ENCODE results near the gene DPM2.
A peak's percentile ranks its signal among the peaks of the same experiment; 100 is the strongest.

DPM2 gene

GRCh38 chr9:127925959-127926905 lies 11.4 kb downstream of the DPM2 start:
- DNase-seq (ENCODE audit: low read depth, low spot score) = no peak
- no peak overlapping the region for H3K4me3 ChIP-seq (ENCODE audit: low read length)

GRCh38 chr9:127924736-127925444 lies 12.8 kb downstream of the DPM2 start:
- no peak overlapping the region for H3K4me3 ChIP-seq (ENCODE audit: low read length)
- no peak for DNase-seq (ENCODE audit: low read depth, low spot score)

- DNase-seq (ENCODE audit: low read depth, low spot score) = no peak
- H3K4me3 ChIP-seq (ENCODE audit: low read length) = no peak overlapping the region
Measured at GRCh38 chr9:127923771-127924170, 13.9 kb downstream of the DPM2 start.

GRCh38 chr9:127923046-127923445 lies 14.6 kb downstream of the DPM2 start:
- DNase-seq (ENCODE audit: low read depth, low spot score) = no peak
- H3K4me3 ChIP-seq (ENCODE audit: low read length) = no peak overlapping the region

GRCh38 chr9:127921557-127922120 lies 16.0 kb downstream of the DPM2 start:
- H3K4me3 ChIP-seq (ENCODE audit: low read length) = peak overlapping the region; percentile 28
- DNase-seq (ENCODE audit: low read depth, low spot score) = no peak

- no peak for DNase-seq (ENCODE audit: low read depth, low spot score)
- no peak overlapping the region for H3K4me3 ChIP-seq (ENCODE audit: low read length)
Measured at GRCh38 chr9:127920794-127921193, 16.9 kb downstream of the DPM2 start.

- no peak for DNase-seq (ENCODE audit: low read depth, low spot score)
- H3K4me3 ChIP-seq (ENCODE audit: low read length) = no peak overlapping the region
Measured at GRCh38 chr9:127919253-127919815, 18.3 kb downstream of the DPM2 start.

- DNase-seq (ENCODE audit: low read depth, low spot score) = no peak
Measured at GRCh38 chr9:127918183-127919107, 19.2 kb downstream of the DPM2 start.

GRCh38 chr9:127917603-127918002 lies 20.1 kb downstream of the DPM2 start:
- DNase-seq (ENCODE audit: low read depth, low spot score) = no peak
- H3K4me3 ChIP-seq (ENCODE audit: low read length) = peak overlapping the region; percentile 51

More at GRCh38 chr9:127918183-127919107, 19.2 kb downstream of the DPM2 start:
- H3K4me3 ChIP-seq (ENCODE audit: low read length) = no peak overlapping the region

GRCh38 chr9:127916720-127917581 lies 20.7 kb downstream of the DPM2 start, which contains the start of gene ST6GALNAC4:
Gene ST6GALNAC4 (minus strand): TSS chr9:127917041. CDS start chr9:127916419, 622 bp downstream.
- peak; percentile 74 for DNase-seq (ENCODE audit: low read depth, low spot score)

GRCh38 chr9:127915801-127916719 lies 21.6 kb downstream of the DPM2 start:
- peak; percentile 55 for DNase-seq (ENCODE audit: low read depth, low spot score)
- H3K4me3 ChIP-seq (ENCODE audit: low read length) = peak overlapping the region; percentile 71

More at GRCh38 chr9:127916720-127917581, 20.7 kb downstream of the DPM2 start, which contains the start of gene ST6GALNAC4:
- H3K4me3 ChIP-seq (ENCODE audit: low read length) = peak within 1 kb of the TSS; percentile 71

- DNase-seq (ENCODE audit: low read depth, low spot score) = no peak
- H3K4me3 ChIP-seq (ENCODE audit: low read length) = no peak overlapping the region
Measured at GRCh38 chr9:127915325-127915752, 22.3 kb downstream of the DPM2 start.

- DNase-seq (ENCODE audit: low read depth, low spot score) = no peak
- no peak overlapping the region for H3K4me3 ChIP-seq (ENCODE audit: low read length)
Measured at GRCh38 chr9:127913682-127914081, 24.0 kb downstream of the DPM2 start.

GRCh38 chr9:127912882-127913281 lies 24.8 kb downstream of the DPM2 start:
- H3K4me3 ChIP-seq (ENCODE audit: low read length) = no peak overlapping the region
- no peak for DNase-seq (ENCODE audit: low read depth, low spot score)

GRCh38 chr9:127912296-127912695 lies 25.4 kb downstream of the DPM2 start:
- H3K4me3 ChIP-seq (ENCODE audit: low read length) = no peak overlapping the region
- no peak for DNase-seq (ENCODE audit: low read depth, low spot score)

- no peak overlapping the region for H3K4me3 ChIP-seq (ENCODE audit: low read length)
- no peak for DNase-seq (ENCODE audit: low read depth, low spot score)
Measured at GRCh38 chr9:127910613-127911205, 26.9 kb downstream of the DPM2 start.

Measured in Jurkat, Clone E6-1 (cell line).